ENCODE results near the gene ATOSA.

- no peak for TF ChIP-seq EP300 (IDR thresholded peaks at IDR 0.05)
- no peak for TF ChIP-seq CTCF (IDR thresholded peaks at IDR 0.05)
- no peak for TF ChIP-seq POLR2AphosphoS5 (IDR thresholded peaks at IDR 0.05)
Observed at GRCh38 chr15:52710708-52711389, 31.7 kb upstream of the ATOSA start.
